Stimulated activated naive B cell treated with anti-CD40 and anti-IgM and Interleukin-4, amounts not matched to agents 10 μg/mL and 1 μg/mL and 100 μg/mL, for 72 hours (primary cell): ENCODE measurements around the gene KCNRG.
"Not testable (repeated sequence)": the region's sequence is repeated elsewhere in the genome, so short reads cannot be mapped to it uniquely, and the experiment has no call there.

Source experiments
- ATAC-seq, 2 donors: fragments of 150-1000 bp; cut with Tn5 transposase; replicated peaks; 2 replicates each; pipeline ENCODE4 v1.10.0; 2021; ENCODE audit warnings: moderate library complexity in 1 of 2
- DNase-seq: peaks from one replicate; pipeline ENCODE4 v3.0.0; 2021
- H3K27ac Mint-ChIP-seq: one replicate; pipeline ENCODE4 v1.8.0; 2022; ENCODE audit warnings: mild to moderate bottlenecking, mixed read lengths
- H3K27me3 Mint-ChIP-seq, 2 donors: one replicate each; pipeline ENCODE4 v1.8.0; 2022; ENCODE audit warnings: mixed read lengths in 2 of 2
- H3K36me3 Mint-ChIP-seq, 2 donors: one replicate each; pipeline ENCODE4 v1.8.0; 2022; ENCODE audit warnings: mixed read lengths in 2 of 2, mild to moderate bottlenecking in 1 of 2
- H3K4me1 Mint-ChIP-seq, 2 donors: one replicate each; pipeline ENCODE4 v1.8.0; 2022; ENCODE audit warnings: mixed read lengths in 2 of 2, mild to moderate bottlenecking in 1 of 2
- H3K4me3 Mint-ChIP-seq, 2 donors: one replicate each; pipeline ENCODE4 v1.8.0; 2022; ENCODE audit warnings: mild to moderate bottlenecking in 2 of 2, mixed read lengths in 2 of 2, moderate library complexity in 1 of 2
- H3K9me3 Mint-ChIP-seq, 2 donors: one replicate each; pipeline ENCODE4 v1.8.0; 2022; ENCODE audit warnings: mixed read lengths in 2 of 2, mild to moderate bottlenecking in 1 of 2

KCNRG gene, protein sequence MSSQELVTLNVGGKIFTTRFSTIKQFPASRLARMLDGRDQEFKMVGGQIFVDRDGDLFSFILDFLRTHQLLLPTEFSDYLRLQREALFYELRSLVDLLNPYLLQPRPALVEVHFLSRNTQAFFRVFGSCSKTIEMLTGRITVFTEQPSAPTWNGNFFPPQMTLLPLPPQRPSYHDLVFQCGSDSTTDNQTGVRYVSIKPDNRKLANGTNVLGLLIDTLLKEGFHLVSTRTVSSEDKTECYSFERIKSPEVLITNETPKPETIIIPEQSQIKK

DNA sequence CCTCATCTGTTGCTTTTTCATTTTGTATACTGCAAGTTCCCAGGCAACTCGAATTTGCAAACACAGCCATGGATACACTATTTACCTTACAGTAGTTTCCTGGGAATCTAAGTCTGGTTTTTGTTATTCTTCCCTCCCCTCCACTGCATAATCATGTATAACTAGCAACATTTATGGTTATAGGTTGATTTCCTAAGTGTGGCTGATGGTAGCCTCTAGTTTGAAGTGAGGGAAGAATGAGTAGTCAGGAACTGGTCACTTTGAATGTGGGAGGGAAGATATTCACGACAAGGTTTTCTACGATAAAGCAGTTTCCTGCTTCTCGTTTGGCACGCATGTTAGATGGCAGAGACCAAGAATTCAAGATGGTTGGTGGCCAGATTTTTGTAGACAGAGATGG lies at the start of gene KCNRG:
KCNRG (plus strand) TSS at position 187 of the 400 bp plus-strand sequence; CDS start at position 237, 50 bp downstream.
- Mint-ChIP-seq H3K27ac (no peak within 1 kb of the TSS), H3K4me1 (peaks cover 18 to 41% of the 10 kb centered on the region in 2 donors), H3K4me3 (no peak within 1 kb of the TSS), H3K36me3 (peaks cover 35 to 62% of the 10 kb centered on the region in 2 donors), H3K27me3 (no peaks in the 10 kb centered on the region), H3K9me3 (no peaks in the 10 kb centered on the region)
- DNase-seq (no peak), ATAC-seq (no peak)

GRCh38 chr13:49967456-49967855 lies 47.8 kb upstream of the KCNRG start:
- Mint-ChIP-seq H3K4me3 (no peak overlapping the region), H3K4me1 (no peaks in the 10 kb centered on the region), H3K27ac (no peak overlapping the region), H3K27me3 (no peaks in the 10 kb centered on the region), H3K9me3 (peaks cover 15 to 18% of the 10 kb centered on the region in 2 donors), H3K36me3 (peaks cover 24 to 31% of the 10 kb centered on the region in 2 donors)
- DNase-seq: no peak
- no peak for ATAC-seq

DNA sequence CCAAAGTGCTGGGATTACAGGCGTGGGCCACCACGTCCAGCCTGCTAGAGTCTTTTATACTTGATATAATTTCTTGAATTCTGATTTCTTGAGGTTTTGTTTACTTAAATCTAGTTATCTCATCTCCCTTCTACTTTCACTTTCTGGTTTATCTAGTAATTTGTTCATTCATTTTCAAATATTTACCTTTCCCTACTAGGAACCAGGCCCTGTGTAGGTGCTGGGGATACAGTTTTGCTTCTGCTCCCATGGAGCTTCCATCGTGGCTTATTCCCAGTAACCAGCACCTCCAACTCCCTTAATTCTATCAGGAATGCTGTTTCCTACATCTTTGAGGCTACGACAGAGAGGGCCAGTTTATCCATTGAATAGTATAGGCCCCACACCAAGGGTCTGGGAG lies 42.5 kb upstream of the KCNRG start:
- Mint-ChIP-seq H3K36me3 (no peaks in the 10 kb centered on the region), H3K4me3 (no peak overlapping the region), H3K9me3 (no peaks in the 10 kb centered on the region), H3K27me3 (no peaks in the 10 kb centered on the region), H3K4me1 (peaks cover 3 to 12% of the 10 kb centered on the region in 2 donors), H3K27ac (no peak overlapping the region)
- ATAC-seq: no peak
- no peak for DNase-seq

- H3K27me3 Mint-ChIP-seq: no peaks in the 10 kb centered on the region
- H3K36me3 Mint-ChIP-seq: peaks cover 0 to 2% of the 10 kb centered on the region in 2 donors
- no peak overlapping the region for H3K27ac Mint-ChIP-seq
- no peak for ATAC-seq
- H3K4me1 Mint-ChIP-seq: peaks cover 5 to 27% of the 10 kb centered on the region in 2 donors
- no peak overlapping the region for H3K4me3 Mint-ChIP-seq
- DNase-seq: no peak
- H3K9me3 Mint-ChIP-seq: no peaks in the 10 kb centered on the region
Measured at GRCh38 chr13:49975826-49976225, 39.4 kb upstream of the KCNRG start.

DNA sequence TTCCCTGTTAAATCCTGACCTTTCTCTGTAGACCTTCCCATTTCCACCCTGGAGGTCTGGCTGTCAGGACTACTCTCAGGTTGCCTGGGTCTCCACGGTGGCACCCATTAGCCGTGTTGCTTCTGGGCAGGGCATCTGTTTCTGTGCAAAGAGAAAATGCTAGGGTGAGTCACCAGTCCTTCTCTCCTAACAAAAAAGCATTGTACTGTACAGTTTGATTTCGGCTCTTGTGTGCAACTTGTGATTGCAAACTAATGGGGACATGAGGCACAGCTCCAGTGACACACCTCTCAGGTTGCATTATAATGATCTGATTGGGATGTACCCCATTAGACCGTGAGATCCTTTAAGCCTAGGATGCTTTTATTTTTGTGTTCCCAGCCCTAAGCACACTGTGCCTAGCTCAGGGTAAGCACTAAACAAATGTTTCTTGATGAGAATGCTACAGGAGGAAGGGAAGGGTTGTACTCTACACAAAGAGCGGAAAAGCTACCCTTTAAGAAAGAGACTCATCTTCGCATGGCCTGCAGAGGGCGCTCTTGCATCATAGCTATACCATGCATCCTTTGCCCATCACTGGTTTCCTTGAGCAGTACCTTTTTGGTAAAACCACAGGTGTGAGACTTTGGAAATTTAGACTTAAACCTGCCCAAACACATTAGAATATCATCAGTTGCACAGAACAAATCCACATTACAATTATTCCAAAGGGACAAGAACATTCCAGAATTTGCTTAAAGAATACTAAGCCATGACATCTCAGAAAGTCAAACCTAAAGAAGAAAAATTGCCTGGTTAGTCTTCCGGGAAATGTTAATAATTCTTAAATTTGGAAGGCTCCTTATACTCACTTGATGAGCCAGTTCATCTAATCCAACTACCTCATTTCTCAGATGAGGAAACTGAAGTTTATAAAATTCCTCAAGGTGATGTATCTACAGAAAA lies 38.7 kb upstream of the KCNRG start:
- peaks cover 5 to 29% of the 10 kb centered on the region in 2 donors for H3K4me1 Mint-ChIP-seq
- H3K27ac Mint-ChIP-seq: no peak overlapping the region
- H3K4me3 Mint-ChIP-seq: no peak overlapping the region
- ATAC-seq (peak; percentile 91 to 94), DNase-seq (peak; percentile 24)
- H3K27me3 Mint-ChIP-seq: no peaks in the 10 kb centered on the region
- H3K36me3 Mint-ChIP-seq: peaks cover 0 to 2% of the 10 kb centered on the region in 2 donors
- H3K9me3 Mint-ChIP-seq: no peaks in the 10 kb centered on the region

GRCh38 chr13:49977992-49978391 lies 37.3 kb upstream of the KCNRG start:
- no peak overlapping the region for H3K27ac Mint-ChIP-seq
- H3K36me3 Mint-ChIP-seq: peaks cover 4% of the 10 kb centered on the region in 2 donors

GRCh38 chr13:49980266-49980665 lies 35.0 kb upstream of the KCNRG start:
- Mint-ChIP-seq H3K9me3 (no peaks in the 10 kb centered on the region), H3K27ac (no peak overlapping the region), H3K4me1 (peaks cover 3 to 29% of the 10 kb centered on the region in 2 donors), H3K27me3 (no peaks in the 10 kb centered on the region), H3K4me3 (no peak overlapping the region), H3K36me3 (peaks cover 4 to 8% of the 10 kb centered on the region in 2 donors)
- ATAC-seq (no peak), DNase-seq (no peak)

More at GRCh38 chr13:49977992-49978391, 37.3 kb upstream of the KCNRG start:
- Mint-ChIP-seq H3K4me3 (no peak overlapping the region), H3K9me3 (no peaks in the 10 kb centered on the region), H3K27me3 (no peaks in the 10 kb centered on the region), H3K4me1 (peaks cover 3 to 29% of the 10 kb centered on the region in 2 donors)
- ATAC-seq (peak; percentile 51 to 52), DNase-seq (no peak)

DNA sequence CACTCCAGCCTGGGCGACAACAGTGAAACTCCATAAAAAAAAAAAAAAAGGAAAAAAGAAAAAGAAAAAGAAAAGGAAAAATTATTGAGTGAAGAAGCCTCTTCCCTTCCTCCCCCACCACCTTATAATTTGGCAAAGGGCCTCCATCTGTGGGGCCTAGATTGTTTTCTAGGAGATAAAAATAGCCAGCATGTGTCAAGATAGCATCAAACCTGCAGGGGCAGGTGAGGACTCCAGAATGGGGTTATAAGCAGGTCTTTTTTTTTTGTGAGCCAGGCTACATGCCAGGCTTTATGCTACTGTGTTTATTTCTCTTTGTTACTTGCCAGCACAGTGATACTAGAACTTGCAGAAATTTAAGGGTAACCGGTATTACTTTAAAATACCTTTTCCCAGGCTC lies 30.1 kb upstream of the KCNRG start:
- H3K4me3 Mint-ChIP-seq: no peak overlapping the region
- ATAC-seq (no peak), DNase-seq (no peak)
- no peaks in the 10 kb centered on the region for H3K27me3 Mint-ChIP-seq
- H3K27ac Mint-ChIP-seq: no peak overlapping the region
- H3K36me3 Mint-ChIP-seq: peaks cover 4 to 11% of the 10 kb centered on the region in 2 donors
- peaks cover 0 to 13% of the 10 kb centered on the region in 2 donors for H3K4me1 Mint-ChIP-seq
- H3K9me3 Mint-ChIP-seq: no peaks in the 10 kb centered on the region

DNA sequence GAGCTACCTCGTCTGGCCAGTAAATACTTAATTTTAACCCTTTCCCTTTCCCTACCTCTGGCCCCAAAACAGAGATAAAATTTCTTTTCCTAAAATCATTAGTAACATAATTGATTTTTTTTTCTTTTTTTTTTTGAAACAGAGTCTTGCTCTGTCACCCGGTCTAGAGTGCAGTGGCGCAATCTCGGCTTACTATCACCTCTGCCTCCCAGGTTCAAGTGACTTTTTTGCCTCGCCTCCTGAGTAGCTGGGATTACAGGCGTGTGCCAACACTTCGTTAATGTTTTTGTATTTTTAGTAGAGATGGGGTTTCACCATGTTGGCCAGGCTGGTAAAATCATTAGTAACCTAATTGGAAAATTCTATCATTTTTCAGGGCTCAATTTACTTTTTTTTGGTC lies 28.8 kb upstream of the KCNRG start:
- no peak overlapping the region for H3K4me3 Mint-ChIP-seq
- DNase-seq (no peak), ATAC-seq (no peak)
- H3K4me1 Mint-ChIP-seq: peaks cover 0 to 7% of the 10 kb centered on the region in 2 donors
- H3K36me3 Mint-ChIP-seq: peaks cover 5 to 10% of the 10 kb centered on the region in 2 donors
- no peaks in the 10 kb centered on the region for H3K27me3 Mint-ChIP-seq
- no peaks in the 10 kb centered on the region for H3K9me3 Mint-ChIP-seq
- H3K27ac Mint-ChIP-seq: no peak overlapping the region

DNA sequence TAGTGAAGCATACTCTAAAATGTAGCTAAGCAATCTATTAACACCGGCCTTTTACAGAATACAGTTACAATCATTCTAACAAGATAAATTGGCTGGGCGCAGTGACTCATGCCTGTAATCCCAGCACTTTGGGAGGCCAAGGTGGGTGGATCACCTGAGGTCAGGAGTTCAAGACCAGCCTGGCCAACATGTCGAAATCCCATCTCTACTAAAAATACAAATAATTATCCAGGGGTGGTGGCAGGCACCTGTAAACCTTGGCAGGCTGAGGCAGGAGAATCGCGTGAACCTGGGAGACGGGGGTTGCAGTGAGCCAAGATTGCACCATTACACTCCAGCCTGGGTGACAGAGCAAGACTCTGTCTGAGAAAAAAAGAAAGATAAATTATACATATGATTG lies 24.6 kb upstream of the KCNRG start:
- not testable (repeated sequence) for ATAC-seq, DNase-seq, H3K4me3 Mint-ChIP-seq, H3K36me3 Mint-ChIP-seq, H3K27me3 Mint-ChIP-seq, H3K9me3 Mint-ChIP-seq, H3K27ac Mint-ChIP-seq
- H3K4me1 Mint-ChIP-seq: peaks cover 3 to 17% of the 10 kb centered on the region in 2 donors

DNA sequence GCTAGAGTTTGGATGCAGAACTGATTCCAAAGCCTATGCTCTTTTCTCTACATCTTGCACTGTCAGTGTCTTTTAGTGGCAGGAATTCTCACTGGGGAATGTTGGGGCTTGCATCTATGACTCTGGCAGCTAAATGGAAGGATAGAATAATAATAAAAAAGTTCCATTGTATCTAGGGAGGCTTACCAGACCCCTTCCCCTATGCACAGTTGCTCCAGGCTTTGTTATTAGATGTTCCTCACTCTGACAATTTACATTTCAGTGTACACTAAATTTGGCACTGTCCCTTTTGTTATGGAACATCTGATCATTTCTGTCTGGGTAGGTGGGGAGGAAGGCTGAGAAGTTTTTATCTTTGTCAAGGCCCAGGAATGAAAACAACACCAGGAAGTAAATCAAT lies 22.1 kb upstream of the KCNRG start:
- DNase-seq: no peak
- no peak overlapping the region for H3K4me3 Mint-ChIP-seq
- H3K9me3 Mint-ChIP-seq: no peaks in the 10 kb centered on the region
- no peak overlapping the region for H3K27ac Mint-ChIP-seq
- H3K4me1 Mint-ChIP-seq: peaks cover 8 to 25% of the 10 kb centered on the region in 2 donors
- no peak for ATAC-seq
- no peaks in the 10 kb centered on the region for H3K27me3 Mint-ChIP-seq
- peaks cover 6 to 10% of the 10 kb centered on the region in 2 donors for H3K36me3 Mint-ChIP-seq

GRCh38 chr13:49993666-49994065 lies 21.6 kb upstream of the KCNRG start:
- H3K4me3 Mint-ChIP-seq: no peak overlapping the region
- H3K27ac Mint-ChIP-seq: no peak overlapping the region
- DNase-seq (no peak), ATAC-seq (no peak)
- H3K36me3 Mint-ChIP-seq: peaks cover 11 to 15% of the 10 kb centered on the region in 2 donors
- no peaks in the 10 kb centered on the region for H3K27me3 Mint-ChIP-seq
- peaks cover 11 to 30% of the 10 kb centered on the region in 2 donors for H3K4me1 Mint-ChIP-seq
- H3K9me3 Mint-ChIP-seq: no peaks in the 10 kb centered on the region

DNA sequence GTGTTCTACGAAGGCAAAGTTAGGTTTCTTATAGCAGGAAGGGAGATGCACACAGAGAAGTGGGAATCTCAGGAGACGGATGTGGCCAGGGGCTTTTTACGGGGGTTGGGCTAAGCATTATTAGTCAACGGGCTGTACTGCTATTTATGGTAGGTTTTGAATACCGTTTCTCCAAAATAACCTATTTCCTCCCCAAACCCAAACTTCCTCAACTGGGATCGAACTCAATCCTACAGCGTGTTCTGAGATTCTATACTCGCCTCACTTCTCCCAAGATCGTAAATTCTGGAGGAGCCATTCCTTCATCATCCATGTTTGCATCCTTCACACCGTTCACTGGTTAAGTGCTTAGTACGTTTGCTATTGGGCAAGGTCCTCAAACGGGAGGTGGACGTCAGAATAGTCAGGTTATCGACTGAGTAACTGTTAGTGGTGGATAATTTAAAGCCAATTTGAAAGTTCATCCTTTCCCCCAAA lies 19.6 kb upstream of the KCNRG start:
- Mint-ChIP-seq H3K4me1 (peaks cover 18 to 42% of the 10 kb centered on the region in 2 donors), H3K4me3 (peak overlapping the region; percentile 64 to 96), H3K27me3 (no peaks in the 10 kb centered on the region), H3K36me3 (peaks cover 19 to 26% of the 10 kb centered on the region in 2 donors), H3K9me3 (no peaks in the 10 kb centered on the region), H3K27ac (peak overlapping the region; percentile 68)
- peak in 1 of 2 donors; percentile 15 for ATAC-seq
- peak; percentile 11 for DNase-seq

- peak overlapping the region; percentile 64 to 96 for H3K4me3 Mint-ChIP-seq
- peaks cover 19 to 26% of the 10 kb centered on the region in 2 donors for H3K36me3 Mint-ChIP-seq
Measured at GRCh38 chr13:49996161-49996915, 18.9 kb upstream of the KCNRG start.

More at GRCh38 chr13:49996161-49996915, 18.9 kb upstream of the KCNRG start:
- peaks cover 18 to 49% of the 10 kb centered on the region in 2 donors for H3K4me1 Mint-ChIP-seq
- peak overlapping the region; percentile 68 for H3K27ac Mint-ChIP-seq
- no peaks in the 10 kb centered on the region for H3K9me3 Mint-ChIP-seq
- DNase-seq (peak; percentile 84), ATAC-seq (peak; percentile 63 to 69)
- no peaks in the 10 kb centered on the region for H3K27me3 Mint-ChIP-seq
